Panc1 (cell line): Measurements from ENCODE around the gene MUCL3. TPM values are rescaled to one million over a fixed set of nuclear protein-coding genes. Genes with fewer than 3 reads are reported as not detected.

Source experiments
- ATAC-seq: fragments of 200-7000 bp; cut with Tn5 transposase; 2 replicates; pipeline ENCODE4 v1.9.1; 2020; ENCODE audit warnings: mild to moderate bottlenecking, moderate library complexity
- BruUV-seq: library from RNA; stranded (reverse); fragments of 400-500 nt; replicated peaks from 2 replicates; lab custom pipeline; 2021; lab: Mats Ljungman, UMichigan
- CTCF ChIA-PET: fragments of 300-600 bp; sonication (Branson Sonifier 250); formaldehyde crosslinking; loops from one replicate; lab custom pipeline; 2022; ENCODE audit warnings: antibody characterized with exemption; lab: Charles Lee
- POLR2A ChIA-PET: fragments of 300-600 bp; sonication (Branson Sonifier 250); formaldehyde crosslinking; loops from one replicate; lab custom pipeline; 2022; ENCODE audit warnings: antibody characterized with exemption; lab: Charles Lee
- DNase-seq: peaks from one replicate; pipeline ENCODE4 v3.0.0-alpha.2; 2010; ENCODE audit warnings: low read depth, low spot score
- H3K27ac ChIP-seq: 2 replicates; pipeline ENCODE4 v1.5.1; 2011; ENCODE audit warnings: mild to moderate bottlenecking, low read length, inconsistent platforms
- H3K27me3 ChIP-seq: fragments of 200-500 bp; sonication (Bioruptor generic); 2 replicates; pipeline ENCODE4 v1.6.0; 2014; ENCODE audit warnings: low read length, inconsistent platforms; ENCODE audit not compliant: control insufficient read depth, insufficient read depth
- H3K36me3 ChIP-seq: fragments of 200-500 bp; sonication (Bioruptor generic); 2 replicates; pipeline ENCODE4 v1.5.1; 2014; ENCODE audit warnings: inconsistent platforms, mild to moderate bottlenecking, low read length, moderate library complexity; ENCODE audit not compliant: control insufficient read depth, insufficient read depth
- H3K4me1 ChIP-seq: 2 replicates; pipeline ENCODE4 v1.5.1; 2011; ENCODE audit warnings: inconsistent platforms, mild to moderate bottlenecking, low read length, moderate library complexity; ENCODE audit not compliant: control insufficient read depth, insufficient read depth
- H3K4me3 ChIP-seq, 2 experiments: 2 replicates each; pipeline ENCODE4 v1.5.1; 2011 to 2012; ENCODE audit warnings: low read depth in 2 of 2, low read length in 2 of 2, mild to moderate bottlenecking in 2 of 2, inconsistent platforms in 1 of 2, moderate library complexity in 1 of 2
- H3K9me3 ChIP-seq: fragments of 200-500 bp; sonication (Bioruptor generic); 2 replicates; pipeline ENCODE4 v1.5.1; 2014; ENCODE audit warnings: low read depth, mild to moderate bottlenecking, inconsistent platforms, low read length, moderate library complexity; ENCODE audit not compliant: control insufficient read depth, insufficient read depth
- CTCF ChIP-seq: fragments of 450-650 bp; IDR thresholded peaks from 2 replicates; pipeline ENCODE4 v1.5.1; 2017; ENCODE audit warnings: mild to moderate bottlenecking
- POLR2AphosphoS5 ChIP-seq: IDR thresholded peaks from 2 replicates; pipeline ENCODE4 v1.6.1; 2012; ENCODE audit warnings: mild to moderate bottlenecking, low read depth, low read length, moderate library complexity
- REST ChIP-seq, 2 experiments: IDR thresholded peaks; 2 replicates each; pipeline ENCODE4 v1.6.1; 2011 to 2012; ENCODE audit warnings: low read depth in 2 of 2, control low read depth in 1 of 2, low read length in 1 of 2, mild to moderate bottlenecking in 1 of 2, moderate library complexity in 1 of 2; ENCODE audit not compliant: insufficient read depth in 1 of 2
- SIN3A ChIP-seq: IDR thresholded peaks from 2 replicates; pipeline ENCODE4 v1.6.1; 2012; ENCODE audit warnings: low read depth, mild to moderate bottlenecking, low read length, moderate library complexity, borderline replicate concordance; ENCODE audit not compliant: insufficient read depth
- TCF7L2 ChIP-seq: IDR thresholded peaks from 2 replicates; pipeline ENCODE4 v1.6.1; 2011; ENCODE audit warnings: mild to moderate bottlenecking, low read depth, low read length, inconsistent platforms
- in situ Hi-C: cut with HindIII; loops from 2 replicates; pipeline ENCODE4 v1.10.0; 2016; ENCODE audit warnings: low sequenced_read_pairs, low pct_unique_long_range_greater_than_20kb
- intact Hi-C: fragments of 100-400 bp; cut with micrococcal nuclease; formaldehyde crosslinking; loops from one replicate; pipeline ENCODE4 v1.10.0; 2022; ENCODE audit not compliant: unreplicated experiment
- total RNA-seq: library from RNA; stranded (reverse); gene quantifications from one replicate; pipeline ENCODE4 v1.2.1, GENCODE V29; 2021; ENCODE audit not compliant: unreplicated experiment

MUCL3 gene
- total RNA-seq, 1 experiment from 2014 or later, result not detected

GRCh38 chr6:30990422-30991086 lies 49.8 kb downstream of the MUCL3 start:
- DNase-seq (no peak), ATAC-seq (peak; percentile 45; the same call in 1 of the 2 replicates)
- peak overlapping the region in 1 of 2 experiments; percentile 5; a peak in 1 of 4 replicates for H3K4me3 ChIP-seq
- in situ Hi-C loops, result no loop called here
- no peaks in the 10 kb centered on the region for H3K9me3 ChIP-seq
- TF ChIP-seq SIN3A, result no peak
- TF ChIP-seq TCF7L2, result no peak
- TF ChIP-seq POLR2AphosphoS5, result no peak
- TF ChIP-seq REST (IDR thresholded peaks at IDR 0.05; ENCODE audit: insufficient read depth in 1 of 2, low read depth in 2 of 2, low read length in 1 of 2), result no peak
- TF ChIP-seq CTCF, result no peak
- intact Hi-C loops, result no loop called here
- no peaks in the 10 kb centered on the region for H3K27me3 ChIP-seq
- ChIA-PET CTCF (no interaction called here), POLR2A (no interaction called here)
- no peaks in the 10 kb centered on the region for H3K36me3 ChIP-seq
- BruUV-seq, result no TSS peak
- H3K27ac ChIP-seq, result no peak overlapping the region
- H3K4me1 ChIP-seq, result no peaks in the 10 kb centered on the region; the same call in 1 of the 2 replicates

- H3K27ac ChIP-seq, result no peak overlapping the region
- no peaks in the 10 kb centered on the region for H3K36me3 ChIP-seq
- BruUV-seq, result no TSS peak
- ATAC-seq (no peak), DNase-seq (no peak)
- intact Hi-C loops, result no loop called here
- no peak overlapping the region for H3K4me3 ChIP-seq
- ChIA-PET CTCF (no interaction called here), POLR2A (no interaction called here)
- no peaks in the 10 kb centered on the region for H3K27me3 ChIP-seq
- in situ Hi-C loops, result no loop called here
- H3K9me3 ChIP-seq, result no peaks in the 10 kb centered on the region
- H3K4me1 ChIP-seq, result no peaks in the 10 kb centered on the region; the same call in 1 of the 2 replicates
- TF ChIP-seq SIN3A (no peak), CTCF (no peak), POLR2AphosphoS5 (no peak), TCF7L2 (no peak), REST (IDR thresholded peaks at IDR 0.05; ENCODE audit: insufficient read depth in 1 of 2, low read depth in 2 of 2, low read length in 1 of 2) (no peak)
Measured at GRCh38 chr6:30991891-30992290, 51.1 kb downstream of the MUCL3 start.
